NK-92 (cell line): ENCODE data around the gene SVOPL.

ENCODE experiments used
- DNase-seq: peaks from one replicate; lab custom pipeline; 2025; ENCODE audit not compliant: unreplicated experiment; lab: John Stamatoyannopoulos, UW

SVOPL gene

GRCh38 chr7:138565451-138566114, 135.6 kb downstream of the SVOPL start:
- DNase-seq: no peak

- DNase-seq: no peak
Observed at GRCh38 chr7:138565071-138565450, 136.1 kb downstream of the SVOPL start.

DNA sequence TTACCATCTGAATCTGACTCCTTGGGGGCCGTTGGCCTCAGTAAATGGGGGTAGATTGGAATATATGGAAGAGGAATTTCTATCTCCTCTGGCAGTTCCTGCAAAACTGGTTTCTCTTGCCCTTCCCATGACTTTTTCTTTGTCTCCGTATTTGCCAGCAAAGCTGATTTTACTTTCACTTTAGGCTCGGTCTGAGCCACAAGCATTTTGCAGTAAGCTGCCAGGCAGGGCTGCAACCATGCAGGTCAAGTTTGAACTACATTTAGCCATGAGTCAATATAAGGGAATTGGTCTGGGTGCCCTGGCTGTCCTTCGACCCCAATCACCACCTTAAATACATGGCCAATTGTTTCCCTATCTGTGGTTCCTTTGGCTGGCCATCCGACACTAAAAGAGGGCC, 136.8 kb downstream of the SVOPL start:
- no peak for DNase-seq

DNA sequence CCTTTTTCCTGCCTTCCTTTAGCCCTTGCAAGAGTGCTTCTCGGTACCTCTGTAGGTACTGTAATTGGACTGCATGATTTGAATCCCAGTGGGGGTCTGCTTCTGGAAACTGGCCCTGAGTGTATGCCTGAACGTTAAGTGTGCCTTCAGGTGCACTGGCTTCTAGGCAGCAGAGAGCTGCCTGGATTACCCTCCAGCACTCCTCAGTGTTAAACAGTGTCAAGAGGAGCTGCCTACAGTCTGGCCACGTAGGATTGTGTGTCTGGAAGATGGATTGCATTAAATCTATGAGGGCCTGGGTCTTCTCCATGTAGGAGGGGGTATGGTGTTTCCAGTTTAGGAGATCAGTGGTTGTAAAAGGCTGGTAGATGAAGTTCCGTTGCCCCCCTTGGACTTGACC, 137.4 kb downstream of the SVOPL start:
- no peak for DNase-seq

GRCh38 chr7:138559448-138559847, 141.7 kb downstream of the SVOPL start:
- DNase-seq: no peak

- no peak for DNase-seq
Observed at GRCh38 chr7:138556771-138557484, 144.2 kb downstream of the SVOPL start.

DNA sequence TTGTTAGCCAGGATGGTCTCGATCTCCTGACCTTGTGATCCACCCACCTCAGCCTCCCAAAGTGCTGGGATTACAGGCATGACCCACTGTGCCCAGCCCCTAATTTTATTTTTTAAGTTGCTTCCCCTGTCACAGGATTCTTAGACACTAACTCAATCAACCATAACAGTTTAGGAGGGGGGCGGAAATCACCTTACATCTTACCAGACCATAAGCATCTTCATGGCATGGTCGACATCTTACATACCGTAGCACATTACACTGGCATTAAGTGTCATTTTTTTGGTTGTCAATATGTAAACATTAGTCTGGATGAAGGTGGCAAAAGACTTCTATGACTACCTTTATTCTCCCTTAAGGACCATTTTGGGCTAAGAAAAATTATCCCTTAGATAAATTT, 145.5 kb downstream of the SVOPL start:
- DNase-seq: no peak

DNA sequence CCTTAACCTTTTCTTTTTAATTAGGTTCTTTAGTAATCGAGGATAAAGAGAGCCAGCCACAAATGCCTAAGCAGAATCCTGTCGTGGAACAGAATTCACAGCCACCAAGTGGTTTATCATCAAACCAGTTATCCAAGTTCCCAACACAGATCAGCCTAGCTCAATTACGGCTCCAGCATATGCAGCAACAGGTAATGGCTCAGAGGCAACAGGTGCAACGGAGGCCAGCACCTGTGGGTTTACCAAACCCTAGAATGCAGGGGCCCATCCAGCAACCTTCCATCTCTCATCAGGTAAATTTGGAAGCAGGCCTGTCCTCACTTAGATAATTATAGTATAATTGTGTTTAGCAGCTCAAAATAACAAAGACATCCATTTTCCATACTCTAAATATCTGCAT, 146.5 kb downstream of the SVOPL start:
- DNase-seq: no peak

DNA sequence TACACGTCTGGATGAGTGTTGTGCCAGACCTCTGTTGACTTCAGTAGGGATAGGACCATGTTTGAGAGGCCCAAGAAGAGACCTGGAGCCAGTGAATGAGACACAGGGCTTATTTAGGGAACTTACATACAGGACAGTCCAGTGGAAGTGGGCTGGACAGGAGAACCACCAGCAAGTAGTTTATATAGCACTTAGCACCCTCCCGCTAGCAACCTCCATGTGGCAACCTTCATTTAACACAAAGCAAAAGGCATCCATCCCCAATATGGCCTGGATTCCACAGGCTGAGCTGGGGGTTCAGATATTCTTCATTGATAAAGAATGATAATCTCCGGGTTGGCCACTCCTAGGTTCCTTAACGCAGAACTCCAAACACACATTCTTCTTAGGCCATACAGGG, 147.4 kb downstream of the SVOPL start:
- DNase-seq: no peak

DNA sequence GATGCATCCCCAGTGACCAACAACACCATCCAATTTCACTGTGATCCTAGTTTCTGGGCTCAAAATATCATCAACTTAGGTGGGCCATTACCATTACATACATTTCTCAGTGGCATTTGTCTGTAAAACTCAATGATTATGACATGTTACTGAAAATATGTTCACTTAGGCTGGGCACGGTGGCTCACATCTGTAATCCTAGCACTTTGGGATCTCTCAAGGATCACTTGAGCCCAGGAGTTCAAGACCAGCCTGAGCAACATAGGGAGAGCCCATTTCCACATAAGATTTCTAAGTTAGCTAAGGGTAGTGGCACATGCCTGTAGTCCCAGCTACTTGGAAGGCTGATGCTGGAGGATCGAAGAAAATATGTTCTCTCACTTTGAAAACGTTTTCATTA, 150.1 kb downstream of the SVOPL start:
- DNase-seq: no peak

DNA sequence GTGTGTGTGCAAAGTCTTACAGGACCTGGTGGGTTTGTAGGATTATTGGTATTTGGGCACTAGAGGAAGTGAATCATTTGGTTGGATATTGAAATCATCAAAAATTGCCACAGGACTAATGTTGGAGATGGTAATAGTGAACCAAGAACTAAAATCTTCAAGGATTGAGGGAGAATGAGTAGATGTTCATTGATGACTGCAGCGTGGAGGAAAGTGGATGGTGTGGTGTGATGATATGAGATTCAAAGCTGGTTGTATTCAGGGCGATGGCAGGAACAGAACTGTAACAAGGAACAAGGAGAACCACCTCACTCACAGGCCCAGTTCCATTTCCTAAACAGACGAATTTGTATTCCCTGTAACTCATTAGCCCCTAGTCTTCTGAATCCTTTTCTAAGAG, 150.8 kb downstream of the SVOPL start:
- no peak for DNase-seq

DNA sequence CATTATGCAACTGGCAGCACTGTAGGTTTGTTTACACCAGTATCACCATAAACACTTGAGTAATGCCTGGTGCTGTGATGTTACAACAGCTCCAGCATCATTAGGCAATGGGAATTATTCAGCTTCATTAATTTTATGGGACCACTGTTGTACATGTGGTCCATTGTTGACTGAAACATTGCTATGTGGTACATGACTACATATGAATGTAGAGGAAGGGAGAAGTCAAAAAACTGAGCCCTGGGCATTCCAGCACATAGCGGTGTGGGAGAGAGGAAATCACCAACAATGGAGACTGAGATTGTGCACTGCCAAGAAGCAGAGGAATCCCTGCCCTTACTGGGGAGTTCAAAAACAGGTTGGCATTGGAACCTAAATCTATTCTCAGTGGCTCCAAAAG, 152.1 kb downstream of the SVOPL start:
- no peak for DNase-seq

DNA sequence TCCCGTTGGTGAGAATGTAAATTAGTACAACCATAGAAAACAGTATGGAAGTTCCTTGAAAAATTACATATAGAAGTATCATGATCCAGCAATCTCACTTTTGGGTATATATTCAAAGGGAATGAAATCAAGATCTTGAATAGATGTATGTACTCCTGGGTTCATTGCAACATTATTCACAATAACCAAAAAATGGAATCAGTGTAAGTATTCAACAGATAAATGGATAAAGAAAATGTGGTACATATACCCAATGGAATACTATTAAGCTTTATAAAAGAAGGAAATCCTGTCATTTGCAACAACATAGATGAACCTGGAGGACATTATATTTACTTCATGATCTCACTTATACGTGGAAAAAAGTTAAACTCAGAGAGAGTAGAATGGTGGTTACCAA, 154.3 kb downstream of the SVOPL start:
- DNase-seq: no peak

DNA sequence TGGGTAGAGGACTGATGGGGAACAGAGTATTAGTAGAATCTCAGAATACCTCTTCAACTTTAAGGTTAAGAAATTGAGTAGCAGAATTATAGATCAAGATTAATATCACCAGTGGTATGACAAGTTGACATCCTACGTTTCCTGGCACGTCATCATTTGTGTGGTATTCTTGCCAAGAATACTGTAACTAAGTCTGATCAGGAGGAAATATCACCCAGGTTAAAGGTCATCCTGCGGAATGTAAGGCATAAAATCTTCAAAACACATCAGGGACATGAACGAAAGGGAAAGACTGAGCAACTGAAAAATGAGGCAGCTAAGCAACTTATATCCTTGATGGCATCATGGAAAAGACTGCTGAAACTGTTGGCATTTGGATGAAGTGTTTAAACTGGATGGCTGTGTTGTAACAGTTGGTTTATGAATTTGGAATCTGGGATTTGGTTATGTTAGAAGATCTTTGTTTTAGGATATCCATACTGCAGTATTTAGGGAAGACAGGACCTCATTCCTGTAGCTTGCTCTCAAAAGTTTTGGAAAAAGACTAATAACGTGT, 155.0 kb downstream of the SVOPL start:
- no peak for DNase-seq

DNA sequence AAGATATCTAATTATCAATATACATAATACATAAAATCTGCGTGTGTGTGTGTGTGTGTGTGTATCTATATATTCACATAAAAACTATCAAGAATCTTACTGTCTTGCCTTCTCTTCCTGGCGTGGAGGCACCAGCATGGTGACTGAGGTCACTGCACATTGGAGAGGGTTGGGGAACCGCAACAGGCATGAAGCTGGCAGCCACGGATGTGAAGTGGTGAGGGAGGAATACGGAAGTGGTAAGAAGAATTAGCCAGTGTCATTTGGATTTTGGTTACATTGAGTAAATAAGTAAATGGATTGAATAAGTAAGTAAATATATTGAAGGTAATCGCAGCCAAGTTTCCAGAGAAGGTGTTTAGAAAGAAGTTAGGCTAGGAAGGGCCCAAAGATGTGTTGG, 156.0 kb downstream of the SVOPL start:
- no peak for DNase-seq
